K562 (cell line): Measurements from ENCODE around the gene HRAS. TPM values are rescaled to one million over a fixed set of nuclear protein-coding genes. Genes with fewer than 3 reads are reported as not detected.

Source experiments
- BMI1 ChIP-seq: fragments of 150-350 bp; IDR thresholded peaks from 2 replicates; pipeline ENCODE4 v1.6.1; 2014; ENCODE audit warnings: low read length
- CAMTA2 ChIP-seq: fragments of 250-450 bp; sonication (Bioruptor Pico); conservative IDR thresholded peaks from 2 replicates; pipeline ENCODE4 v1.5.1; 2022
- CCNT2 ChIP-seq: IDR thresholded peaks from 2 replicates; pipeline ENCODE4 v1.6.1; 2011; ENCODE audit warnings: borderline replicate concordance, low read depth, mild to moderate bottlenecking, moderate library complexity, mixed read lengths, low read length; ENCODE audit not compliant: insufficient read length; ENCODE audit errors: extremely low read depth
- CSDE1 ChIP-seq, 2 experiments: fragments of 450-650 bp; IDR thresholded peaks; 2 replicates each; pipeline ENCODE4 v1.6.1; 2016; ENCODE audit warnings: mild to moderate bottlenecking in 1 of 2
- ESRRA ChIP-seq: fragments of 450-650 bp; IDR thresholded peaks from 2 replicates; pipeline ENCODE4 v1.6.1; 2014; ENCODE audit warnings: low read depth, mild to moderate bottlenecking, moderate library complexity, borderline replicate concordance
- HMGN3 ChIP-seq: IDR thresholded peaks from 2 replicates; pipeline ENCODE4 v1.6.1; 2011; ENCODE audit warnings: borderline replicate concordance, low read depth, mild to moderate bottlenecking, mixed read lengths, low read length; ENCODE audit not compliant: insufficient read length; ENCODE audit errors: extremely low read depth
- HSF4 ChIP-seq: fragments of 250-450 bp; sonication (Bioruptor Pico); IDR thresholded peaks from 2 replicates; pipeline ENCODE4 v2.1.2; 2022; ENCODE audit warnings: mild to moderate bottlenecking, moderate library complexity, borderline replicate concordance
- KDM4B ChIP-seq, 2 experiments: fragments of 450-650 bp in 1 of 2; sonication (generic) in 1 of 2; IDR thresholded peaks; 2 replicates each; pipeline ENCODE4 v1.6.1; 2016 to 2017; ENCODE audit warnings: borderline replicate concordance in 2 of 2, antibody characterized with exemption in 1 of 2, low read depth in 1 of 2, mild to moderate bottlenecking in 1 of 2
- MCM2 ChIP-seq: fragments of 450-650 bp; IDR thresholded peaks from 2 replicates; pipeline ENCODE4 v1.6.1; 2017; ENCODE audit warnings: low read depth, mild to moderate bottlenecking
- NR0B1 ChIP-seq: fragments of 450-650 bp; IDR thresholded peaks from one replicate; pipeline ENCODE4 v1.6.1; 2018; ENCODE audit warnings: mild to moderate bottlenecking, moderate library complexity; ENCODE audit not compliant: partially characterized antibody
- RHOXF2B ChIP-seq: fragments of 250-450 bp; sonication (Bioruptor Pico); conservative IDR thresholded peaks from 2 replicates; pipeline ENCODE4 v1.5.1; 2021
- SIX5 ChIP-seq, 2 experiments: IDR thresholded peaks; 2 replicates each; pipeline ENCODE4 v1.6.1; 2011; ENCODE audit warnings: low read length in 2 of 2, borderline replicate concordance in 1 of 2, low read depth in 1 of 2, mild to moderate bottlenecking in 1 of 2, moderate library complexity in 1 of 2; ENCODE audit not compliant: insufficient read depth in 1 of 2
- SOX6 ChIP-seq: fragments of 450-650 bp; IDR thresholded peaks from 2 replicates; pipeline ENCODE4 v1.6.1; 2014; ENCODE audit warnings: mild to moderate bottlenecking
- ZNF239 ChIP-seq: fragments of 250-450 bp; sonication (Bioruptor Pico); IDR thresholded peaks from 2 replicates; pipeline ENCODE4 v1.4.0; 2020; ENCODE audit warnings: mild to moderate bottlenecking
- polyA plus RNA-seq, 8 experiments: library from polyadenylated mRNA; depleted of rRNA in 4 of 8; stranded (reverse) in 5 of 8; unstranded in 3 of 8; fragments of >200 nt; fragmentation: Nextera tagmentation in 2 of 8; fragmentation: Illumina TruSeq in 1 of 8; extraction: Ambion mirVana in 2 of 8; extraction: Trizol in 1 of 8; gene quantifications; 2 replicates each; pipeline versions ENCODE4 v1.2.1 to v1.2.3, GENCODE V29; 2011 to 2014; ENCODE audit warnings: inconsistent platforms in 1 of 8, missing spikeins in 1 of 8
- total RNA-seq, 7 experiments: library from RNA; depleted of rRNA in 6 of 7; stranded (reverse); fragments of >200 nt in 6 of 7; fragmentation: Illumina TruSeq in 2 of 7; extraction: Trizol in 2 of 7; gene quantifications; 2 replicates each; pipeline versions ENCODE4 v1.2.1 to v1.2.3, GENCODE V29; 2011 to 2021; ENCODE audit warnings: low replicate concordance in 1 of 7
- TF ChIP-seq, protein P1 (sequence below): fragments of 200-600 bp; sonication (generic); IDR thresholded peaks from one replicate; pipeline ENCODE4 v1.6.1; 2012; ENCODE audit warnings: mild to moderate bottlenecking, low read depth, low read length, inconsistent platforms

Gene HRAS
- total and polyA plus RNA-seq, 9 of the 15 experiments (the other 6 are each of a cell fraction or from before 2014, with no cell fraction given): 2.8 to 73.5 (median 29.6) TPM

GRCh38 chr11:535519-536454 is at the start of gene HRAS (continued):
- TF ChIP-seq, protein P1, sequence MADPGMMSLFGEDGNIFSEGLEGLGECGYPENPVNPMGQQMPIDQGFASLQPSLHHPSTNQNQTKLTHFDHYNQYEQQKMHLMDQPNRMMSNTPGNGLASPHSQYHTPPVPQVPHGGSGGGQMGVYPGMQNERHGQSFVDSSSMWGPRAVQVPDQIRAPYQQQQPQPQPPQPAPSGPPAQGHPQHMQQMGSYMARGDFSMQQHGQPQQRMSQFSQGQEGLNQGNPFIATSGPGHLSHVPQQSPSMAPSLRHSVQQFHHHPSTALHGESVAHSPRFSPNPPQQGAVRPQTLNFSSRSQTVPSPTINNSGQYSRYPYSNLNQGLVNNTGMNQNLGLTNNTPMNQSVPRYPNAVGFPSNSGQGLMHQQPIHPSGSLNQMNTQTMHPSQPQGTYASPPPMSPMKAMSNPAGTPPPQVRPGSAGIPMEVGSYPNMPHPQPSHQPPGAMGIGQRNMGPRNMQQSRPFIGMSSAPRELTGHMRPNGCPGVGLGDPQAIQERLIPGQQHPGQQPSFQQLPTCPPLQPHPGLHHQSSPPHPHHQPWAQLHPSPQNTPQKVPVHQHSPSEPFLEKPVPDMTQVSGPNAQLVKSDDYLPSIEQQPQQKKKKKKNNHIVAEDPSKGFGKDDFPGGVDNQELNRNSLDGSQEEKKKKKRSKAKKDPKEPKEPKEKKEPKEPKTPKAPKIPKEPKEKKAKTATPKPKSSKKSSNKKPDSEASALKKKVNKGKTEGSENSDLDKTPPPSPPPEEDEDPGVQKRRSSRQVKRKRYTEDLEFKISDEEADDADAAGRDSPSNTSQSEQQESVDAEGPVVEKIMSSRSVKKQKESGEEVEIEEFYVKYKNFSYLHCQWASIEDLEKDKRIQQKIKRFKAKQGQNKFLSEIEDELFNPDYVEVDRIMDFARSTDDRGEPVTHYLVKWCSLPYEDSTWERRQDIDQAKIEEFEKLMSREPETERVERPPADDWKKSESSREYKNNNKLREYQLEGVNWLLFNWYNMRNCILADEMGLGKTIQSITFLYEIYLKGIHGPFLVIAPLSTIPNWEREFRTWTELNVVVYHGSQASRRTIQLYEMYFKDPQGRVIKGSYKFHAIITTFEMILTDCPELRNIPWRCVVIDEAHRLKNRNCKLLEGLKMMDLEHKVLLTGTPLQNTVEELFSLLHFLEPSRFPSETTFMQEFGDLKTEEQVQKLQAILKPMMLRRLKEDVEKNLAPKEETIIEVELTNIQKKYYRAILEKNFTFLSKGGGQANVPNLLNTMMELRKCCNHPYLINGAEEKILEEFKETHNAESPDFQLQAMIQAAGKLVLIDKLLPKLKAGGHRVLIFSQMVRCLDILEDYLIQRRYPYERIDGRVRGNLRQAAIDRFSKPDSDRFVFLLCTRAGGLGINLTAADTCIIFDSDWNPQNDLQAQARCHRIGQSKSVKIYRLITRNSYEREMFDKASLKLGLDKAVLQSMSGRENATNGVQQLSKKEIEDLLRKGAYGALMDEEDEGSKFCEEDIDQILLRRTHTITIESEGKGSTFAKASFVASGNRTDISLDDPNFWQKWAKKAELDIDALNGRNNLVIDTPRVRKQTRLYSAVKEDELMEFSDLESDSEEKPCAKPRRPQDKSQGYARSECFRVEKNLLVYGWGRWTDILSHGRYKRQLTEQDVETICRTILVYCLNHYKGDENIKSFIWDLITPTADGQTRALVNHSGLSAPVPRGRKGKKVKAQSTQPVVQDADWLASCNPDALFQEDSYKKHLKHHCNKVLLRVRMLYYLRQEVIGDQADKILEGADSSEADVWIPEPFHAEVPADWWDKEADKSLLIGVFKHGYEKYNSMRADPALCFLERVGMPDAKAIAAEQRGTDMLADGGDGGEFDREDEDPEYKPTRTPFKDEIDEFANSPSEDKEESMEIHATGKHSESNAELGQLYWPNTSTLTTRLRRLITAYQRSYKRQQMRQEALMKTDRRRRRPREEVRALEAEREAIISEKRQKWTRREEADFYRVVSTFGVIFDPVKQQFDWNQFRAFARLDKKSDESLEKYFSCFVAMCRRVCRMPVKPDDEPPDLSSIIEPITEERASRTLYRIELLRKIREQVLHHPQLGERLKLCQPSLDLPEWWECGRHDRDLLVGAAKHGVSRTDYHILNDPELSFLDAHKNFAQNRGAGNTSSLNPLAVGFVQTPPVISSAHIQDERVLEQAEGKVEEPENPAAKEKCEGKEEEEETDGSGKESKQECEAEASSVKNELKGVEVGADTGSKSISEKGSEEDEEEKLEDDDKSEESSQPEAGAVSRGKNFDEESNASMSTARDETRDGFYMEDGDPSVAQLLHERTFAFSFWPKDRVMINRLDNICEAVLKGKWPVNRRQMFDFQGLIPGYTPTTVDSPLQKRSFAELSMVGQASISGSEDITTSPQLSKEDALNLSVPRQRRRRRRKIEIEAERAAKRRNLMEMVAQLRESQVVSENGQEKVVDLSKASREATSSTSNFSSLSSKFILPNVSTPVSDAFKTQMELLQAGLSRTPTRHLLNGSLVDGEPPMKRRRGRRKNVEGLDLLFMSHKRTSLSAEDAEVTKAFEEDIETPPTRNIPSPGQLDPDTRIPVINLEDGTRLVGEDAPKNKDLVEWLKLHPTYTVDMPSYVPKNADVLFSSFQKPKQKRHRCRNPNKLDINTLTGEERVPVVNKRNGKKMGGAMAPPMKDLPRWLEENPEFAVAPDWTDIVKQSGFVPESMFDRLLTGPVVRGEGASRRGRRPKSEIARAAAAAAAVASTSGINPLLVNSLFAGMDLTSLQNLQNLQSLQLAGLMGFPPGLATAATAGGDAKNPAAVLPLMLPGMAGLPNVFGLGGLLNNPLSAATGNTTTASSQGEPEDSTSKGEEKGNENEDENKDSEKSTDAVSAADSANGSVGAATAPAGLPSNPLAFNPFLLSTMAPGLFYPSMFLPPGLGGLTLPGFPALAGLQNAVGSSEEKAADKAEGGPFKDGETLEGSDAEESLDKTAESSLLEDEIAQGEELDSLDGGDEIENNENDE: no peak
- TF ChIP-seq CAMTA2 (CRISPR knock-in tag) (no peak), MCM2 (no peak), BMI1 (no peak), ZNF239 (CRISPR knock-in tag) (no peak), ESRRA (peak; percentile 54; the same call in 1 of the 2 replicates), RHOXF2B (no peak), HMGN3 (peak; percentile 55), CSDE1 (IDR thresholded peaks at IDR 0.05) (no peak), KDM4B (IDR thresholded peaks at IDR 0.05; ENCODE audit: borderline replicate concordance in 2 of 2, low read depth in 1 of 2) (no peak), CCNT2 (peak; percentile 56), NR0B1 (no peak), SIX5 (IDR thresholded peaks at IDR 0.05; ENCODE audit: borderline replicate concordance in 1 of 2, insufficient read depth in 1 of 2, low read depth in 1 of 2, low read length in 2 of 2) (no peak), SOX6 (no peak), HSF4 (CRISPR knock-in tag) (no peak)
